ENCODE data around the gene RAB34.
"Not testable (repeated sequence)": the region's sequence is repeated elsewhere in the genome, so short reads cannot be mapped to it uniquely, and the experiment has no call there.

RAB34 gene

DNA sequence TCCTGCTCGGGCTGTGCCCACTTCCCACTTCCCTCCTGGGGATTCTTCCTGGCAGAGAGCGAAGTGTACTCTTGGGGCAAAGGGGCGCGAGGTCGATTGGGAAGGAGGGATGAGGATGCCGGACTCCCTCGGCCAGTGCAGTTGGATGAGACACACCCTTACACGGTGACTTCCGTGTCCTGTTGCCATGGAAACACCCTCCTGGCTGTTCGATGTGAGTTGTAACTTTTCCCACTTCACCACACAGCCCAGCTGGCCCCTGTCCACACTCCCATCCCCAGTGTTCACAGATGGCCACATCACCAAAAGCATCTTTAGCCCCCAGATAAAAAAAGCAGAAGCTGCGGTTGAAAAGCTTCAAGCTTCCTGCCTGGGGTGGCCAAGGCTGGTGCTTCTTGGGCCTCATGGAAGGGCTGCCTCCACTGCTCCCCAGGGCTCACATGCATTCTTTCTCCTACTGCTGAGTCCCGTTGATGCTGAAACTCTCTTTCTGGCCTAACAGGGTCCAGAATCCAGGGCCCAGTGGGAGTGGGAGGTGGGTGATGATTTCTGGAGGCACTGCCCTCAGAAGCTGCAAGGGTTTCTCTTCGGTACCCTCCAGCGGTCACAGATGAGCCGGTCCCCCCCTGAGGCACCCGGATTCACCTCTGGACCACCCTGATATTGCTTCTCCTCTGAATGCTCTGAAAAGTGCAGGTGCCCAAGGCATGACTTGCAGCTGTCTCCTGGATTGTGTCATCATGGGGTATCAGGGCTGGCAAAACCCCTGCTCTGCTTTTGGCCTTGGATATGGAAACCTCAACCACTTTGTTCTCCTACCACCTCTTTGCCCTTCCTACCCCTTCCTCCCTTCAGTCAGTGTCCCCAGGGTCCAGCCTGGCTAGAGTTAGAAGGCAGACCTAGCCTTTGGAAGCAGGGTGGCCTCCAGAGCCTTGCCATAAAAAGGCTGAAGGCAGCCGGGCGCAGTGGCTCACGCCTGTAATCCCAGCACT lies 24.0 kb upstream of the RAB34 start:
- FAIRE-seq (no peak), DNase-seq (ENCODE audit: insufficient read length, low spot score) (no peak)
- no peak for TF ChIP-seq POLR2A (IDR thresholded peaks at IDR 0.05; ENCODE audit: low read depth, low read length)

DNA sequence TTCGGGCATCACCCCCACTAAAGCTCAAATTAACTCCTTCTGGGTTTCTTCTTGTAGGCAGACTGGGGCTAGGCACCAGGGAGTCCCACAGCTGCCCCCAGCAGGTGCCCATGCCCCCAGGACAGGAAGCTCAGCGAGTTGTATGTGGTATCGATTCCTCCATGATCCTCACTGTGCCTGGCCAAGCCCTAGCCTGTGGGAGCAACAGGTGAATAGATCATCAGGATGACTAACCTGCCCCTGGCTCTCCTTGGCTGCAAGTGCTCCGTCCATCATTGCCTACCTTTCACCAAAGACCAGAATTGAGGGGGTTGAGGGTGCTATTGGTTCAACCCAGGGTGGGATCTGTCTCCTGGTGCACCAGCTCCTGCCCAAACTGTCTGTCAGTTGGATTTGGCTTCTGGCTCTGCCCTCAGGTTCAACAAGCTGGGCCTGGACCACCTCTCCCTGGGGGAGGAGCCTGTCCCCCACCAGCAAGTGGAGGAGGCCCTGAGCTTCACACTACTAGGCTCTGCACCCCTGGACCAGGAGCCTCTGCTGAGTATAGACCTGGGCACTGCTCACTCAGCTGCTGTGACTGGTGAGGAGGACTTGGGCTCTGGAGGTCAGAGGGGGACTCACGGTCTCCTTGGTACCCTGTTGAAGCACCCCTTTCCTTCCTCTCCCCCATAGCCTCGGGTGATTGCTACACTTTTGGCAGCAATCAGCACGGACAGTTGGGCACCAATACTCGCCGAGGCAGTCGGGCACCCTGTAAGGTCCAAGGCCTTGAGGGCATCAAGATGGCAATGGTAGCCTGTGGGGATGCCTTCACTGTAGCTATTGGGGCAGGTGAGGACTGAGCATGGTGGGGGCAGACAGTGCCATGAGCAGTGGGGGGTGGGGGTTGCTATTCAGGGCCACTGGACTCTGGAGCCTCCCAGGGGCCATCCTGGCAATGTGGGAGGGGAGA lies 23.0 kb upstream of the RAB34 start:
- DNase-seq (ENCODE audit: insufficient read length, low spot score), result no peak
- no peak for TF ChIP-seq POLR2A (IDR thresholded peaks at IDR 0.05; ENCODE audit: low read depth, low read length)
- no peak for FAIRE-seq

DNA sequence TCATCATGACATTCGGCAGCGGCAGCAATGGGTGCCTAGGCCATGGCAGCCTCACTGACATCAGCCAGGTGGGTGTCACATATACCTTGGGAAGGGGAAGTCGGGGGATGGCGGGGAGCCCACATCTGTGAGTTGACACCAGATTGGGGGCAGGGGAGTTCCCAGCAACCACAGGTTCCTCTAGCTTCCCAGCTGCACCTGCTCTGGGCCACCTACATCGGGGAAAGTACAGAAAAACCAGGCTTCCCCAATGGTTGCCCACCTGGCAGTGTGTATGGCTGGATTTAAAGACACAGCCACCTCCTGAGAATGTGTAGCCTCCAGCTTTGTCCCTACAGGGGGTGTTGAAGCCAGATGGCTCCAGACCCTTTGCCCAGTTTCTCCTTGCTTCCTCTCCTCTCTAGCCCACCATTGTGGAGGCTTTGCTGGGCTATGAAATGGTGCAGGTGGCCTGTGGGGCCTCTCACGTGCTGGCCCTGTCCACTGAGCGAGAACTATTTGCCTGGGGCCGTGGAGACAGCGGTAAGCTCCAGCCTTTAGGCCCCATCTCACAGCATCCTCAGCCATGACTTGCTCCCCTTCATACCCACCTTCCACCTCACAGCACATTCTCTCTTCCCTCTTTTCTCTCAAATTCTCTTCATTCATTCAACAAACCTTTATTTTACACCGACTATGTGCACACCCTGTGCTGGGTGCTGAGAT lies 21.2 kb upstream of the RAB34 start:
- FAIRE-seq (no peak), DNase-seq (ENCODE audit: insufficient read length, low spot score) (no peak)
- TF ChIP-seq POLR2A (IDR thresholded peaks at IDR 0.05; ENCODE audit: low read depth, low read length), result no peak

GRCh38 chr17:28737770-28738679 lies 20.4 kb upstream of the RAB34 start:
- DNase-seq (ENCODE audit: insufficient read length, low spot score) (no peak), FAIRE-seq (no peak)
- no peak for TF ChIP-seq POLR2A (IDR thresholded peaks at IDR 0.05; ENCODE audit: low read depth, low read length)

DNA sequence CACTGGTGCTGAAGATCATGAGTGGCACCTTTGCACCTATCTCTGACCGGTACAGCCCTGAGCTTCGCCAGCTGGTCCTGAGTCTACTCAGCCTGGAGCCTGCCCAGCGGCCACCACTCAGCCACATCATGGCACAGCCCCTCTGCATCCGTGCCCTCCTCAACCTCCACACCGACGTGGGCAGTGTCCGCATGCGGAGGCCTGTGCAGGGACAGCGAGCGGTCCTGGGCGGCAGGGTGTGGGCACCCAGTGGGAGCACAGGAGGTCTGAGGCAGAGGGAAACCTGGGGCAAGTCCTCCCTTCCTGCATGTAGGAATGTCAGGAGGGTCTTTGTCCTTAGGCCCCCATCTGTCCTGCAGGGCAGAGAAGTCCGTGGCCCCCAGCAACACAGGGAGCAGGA lies 19.6 kb upstream of the RAB34 start:
- TF ChIP-seq POLR2A (IDR thresholded peaks at IDR 0.05; ENCODE audit: low read depth, low read length), result no peak
- no peak for FAIRE-seq
- DNase-seq (ENCODE audit: insufficient read length, low spot score), result no peak

DNA sequence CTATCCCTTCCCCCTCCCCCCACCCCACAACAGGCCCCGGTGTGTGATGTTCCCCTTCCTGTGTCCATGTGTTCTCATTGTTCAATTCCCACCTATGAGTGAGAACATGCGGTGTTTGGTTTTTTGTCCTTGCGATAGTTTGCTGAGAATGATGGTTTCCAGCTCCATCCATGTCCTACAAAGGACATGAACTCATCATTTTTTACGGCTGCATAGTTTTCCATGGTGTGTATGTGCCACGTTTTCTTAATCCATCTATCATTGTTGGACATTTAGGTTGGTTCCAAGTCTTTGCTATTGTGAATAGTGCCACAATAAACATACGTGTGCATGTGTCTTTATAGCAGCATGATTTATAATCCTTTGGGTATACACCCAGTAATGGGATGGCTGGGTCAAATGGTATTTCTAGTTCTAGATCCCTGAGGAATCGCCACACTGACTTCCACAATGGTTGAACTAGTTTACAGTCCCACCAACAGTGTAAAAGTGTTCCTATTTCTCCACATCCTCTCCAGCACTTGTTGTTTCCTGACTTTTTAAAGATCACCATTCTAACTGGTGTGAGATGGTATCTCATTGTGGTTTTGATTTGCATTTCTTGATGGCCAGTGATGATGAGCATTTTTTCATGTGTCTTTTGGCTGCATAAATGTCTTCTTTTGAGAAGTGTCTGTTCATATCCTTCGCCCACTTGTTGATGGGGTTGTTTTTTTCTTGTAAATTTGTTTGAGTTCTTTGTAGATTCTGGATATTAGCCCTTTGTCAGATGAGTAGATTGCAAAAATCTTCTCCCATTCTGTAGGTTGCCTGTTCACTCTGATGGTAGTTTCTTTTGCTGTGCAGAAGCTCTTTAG lies 18.5 kb upstream of the RAB34 start:
- not testable (repeated sequence) for FAIRE-seq; DNase-seq (ENCODE audit: insufficient read length, low spot score)

GRCh38 chr17:28735242-28735722 lies 17.6 kb upstream of the RAB34 start:
- no peak for TF ChIP-seq POLR2A (IDR thresholded peaks at IDR 0.05; ENCODE audit: low read depth, low read length)
- DNase-seq (ENCODE audit: insufficient read length, low spot score), result peak; percentile 67
- FAIRE-seq, result no peak

- DNase-seq (ENCODE audit: insufficient read length, low spot score) (no peak), FAIRE-seq (no peak)
- TF ChIP-seq POLR2A (IDR thresholded peaks at IDR 0.05; ENCODE audit: low read depth, low read length), result no peak
Measured at GRCh38 chr17:28734712-28735241, 17.1 kb upstream of the RAB34 start.

- TF ChIP-seq POLR2A (IDR thresholded peaks at IDR 0.05; ENCODE audit: low read depth, low read length), result no peak
- no peak for DNase-seq (ENCODE audit: insufficient read length, low spot score)
- FAIRE-seq, result no peak
Measured at GRCh38 chr17:28733346-28733745, 15.7 kb upstream of the RAB34 start.

DNA sequence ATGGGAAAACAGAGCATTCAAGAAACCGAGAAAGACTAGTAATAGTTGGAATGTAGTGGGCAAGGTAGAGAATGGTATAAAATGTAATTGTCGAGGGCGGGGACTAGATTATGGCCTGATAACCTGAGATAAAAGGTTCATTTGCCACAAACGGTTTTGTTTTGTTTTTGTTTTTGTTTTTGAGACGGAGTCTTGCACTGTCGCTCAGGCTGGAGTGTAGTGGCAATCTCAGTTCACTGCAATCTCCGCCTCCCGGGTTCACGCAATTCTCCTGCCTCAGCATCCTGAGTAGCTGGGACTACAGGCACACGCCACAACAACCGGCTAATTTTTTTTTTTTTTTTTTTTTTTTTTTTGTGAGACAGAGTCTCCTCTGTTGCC lies 12.3 kb upstream of the RAB34 start:
- FAIRE-seq (no peak), DNase-seq (ENCODE audit: insufficient read length, low spot score) (no peak)
- no peak for TF ChIP-seq POLR2A (IDR thresholded peaks at IDR 0.05; ENCODE audit: low read depth, low read length)

DNA sequence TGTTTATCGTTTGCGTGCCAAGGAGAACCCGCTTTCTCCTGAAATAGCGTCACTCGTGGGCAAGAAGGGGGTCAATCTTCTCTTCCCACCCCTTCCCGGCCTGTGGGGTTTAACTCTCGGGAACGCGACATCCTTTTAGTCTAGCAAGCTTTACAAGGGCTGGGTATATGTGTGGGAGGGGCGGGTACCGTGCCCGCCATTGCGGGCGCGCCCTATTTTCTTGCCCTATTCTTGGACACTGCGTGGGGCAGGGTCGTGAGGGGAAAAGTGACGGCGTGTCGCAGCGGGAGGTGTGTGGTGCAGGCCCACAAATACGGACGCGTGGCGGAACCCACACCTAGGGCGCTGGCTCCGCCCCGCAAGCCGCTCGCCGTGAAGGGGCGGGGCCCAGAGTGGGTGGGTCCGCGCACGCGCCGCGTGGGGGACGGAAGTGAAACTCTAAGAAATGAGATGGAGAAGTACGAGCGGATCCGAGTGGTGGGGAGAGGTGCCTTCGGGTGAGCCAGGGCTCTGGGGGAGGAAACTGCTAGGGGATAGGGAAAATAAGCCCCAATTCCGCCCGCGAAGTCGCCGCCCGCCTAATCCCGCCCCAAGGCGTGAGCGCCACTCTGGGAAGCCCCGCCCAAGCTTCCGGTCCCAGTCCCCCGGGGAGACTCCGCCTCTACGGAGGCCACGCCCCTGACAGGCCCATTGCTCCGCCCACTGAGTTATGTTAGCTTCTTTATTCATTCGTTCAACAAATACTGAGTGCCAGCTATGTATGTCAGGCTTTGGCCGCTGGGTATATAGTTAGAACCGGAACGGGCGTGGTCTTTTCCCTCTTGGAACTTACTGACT lies 10.9 kb upstream of the RAB34 start, which contains the start of gene NEK8:
Gene NEK8 (plus strand): TSS at position 425 of the 837 bp plus-strand sequence. CDS start 26 bp downstream, at position 451.
- FAIRE-seq (no peak), DNase-seq (ENCODE audit: insufficient read length, low spot score) (peak; percentile 93)
- TF ChIP-seq POLR2A (IDR thresholded peaks at IDR 0.05; ENCODE audit: low read depth, low read length), result peak; percentile 68
